ENCODE results near the gene EFNA5.

EFNA5 gene

GRCh38 chr5:107673039-107673367 is 2.3 kb upstream of the EFNA5 start:
- Histone ChIP-seq H3K27ac (ENCODE audit: low read depth, low read length) (peak overlapping the region; percentile 25), H2AFZ (ENCODE audit: low read length, unreplicated experiment) (peak overlapping the region; percentile 86), H3K79me2 (ENCODE audit: control insufficient read depth, insufficient read depth, low read length, unreplicated experiment) (peaks cover 34% of the 10 kb centered on the region), H3K4me1 (ENCODE audit: control insufficient read depth, insufficient read depth, low read length, unreplicated experiment) (peaks cover 12% of the 10 kb centered on the region), H3K27me3 (ENCODE audit: insufficient read depth, low read length) (no peaks in the 10 kb centered on the region), H3K4me3 (ENCODE audit: low read depth, low read length) (peak overlapping the region; percentile 81), H3K36me3 (ENCODE audit: insufficient read depth, low read length) (no peaks in the 10 kb centered on the region)

DNA sequence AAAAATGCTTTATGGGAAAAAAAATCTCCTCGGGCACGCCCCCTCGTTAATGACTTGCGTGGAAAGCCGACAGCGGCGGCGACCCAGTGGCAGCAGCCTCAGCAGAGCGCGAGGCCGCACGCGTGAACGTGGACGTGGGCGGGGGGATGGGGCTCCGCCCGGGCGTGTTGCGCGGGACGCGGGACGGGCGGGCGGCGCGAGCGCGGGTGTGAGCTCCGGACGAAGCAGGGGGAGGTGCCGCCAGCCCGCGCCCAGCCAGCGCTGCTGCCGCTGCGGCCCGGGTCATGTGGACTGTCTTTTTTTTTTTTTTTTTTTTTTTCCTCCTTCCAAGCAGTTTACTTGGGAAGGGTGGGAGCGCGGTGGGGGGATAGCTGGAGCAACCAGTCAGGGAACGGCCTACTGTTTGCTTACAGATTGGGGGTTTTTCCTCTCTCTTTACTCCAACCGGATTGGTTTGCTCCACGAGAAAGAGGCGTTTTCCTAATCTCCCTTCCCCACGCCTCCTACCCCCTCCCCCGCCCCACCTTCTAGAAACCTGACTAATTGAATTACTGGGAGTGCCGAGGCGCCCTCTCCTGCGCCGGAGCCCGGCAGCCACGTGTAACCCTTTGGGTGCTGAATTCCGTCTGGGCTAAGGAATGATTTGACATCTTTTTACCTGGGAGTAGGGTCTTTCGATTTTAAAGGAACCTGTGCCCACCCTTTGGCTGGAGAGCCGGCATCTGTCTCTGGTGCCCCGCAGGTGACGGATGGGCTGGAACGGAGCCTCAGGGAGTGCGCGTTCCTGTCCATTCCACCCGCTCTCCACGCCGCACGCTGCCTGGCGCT is 1.7 kb upstream of the EFNA5 start:
- H3K79me2 ChIP-seq (ENCODE audit: control insufficient read depth, insufficient read depth, low read length, unreplicated experiment): peaks cover 39% of the 10 kb centered on the region
- peak overlapping the region; percentile 64 for H3K27ac ChIP-seq (ENCODE audit: low read depth, low read length)
- H3K27me3 ChIP-seq (ENCODE audit: insufficient read depth, low read length): no peaks in the 10 kb centered on the region
- H3K4me1 ChIP-seq (ENCODE audit: control insufficient read depth, insufficient read depth, low read length, unreplicated experiment): peaks cover 12% of the 10 kb centered on the region
- H3K36me3 ChIP-seq (ENCODE audit: insufficient read depth, low read length): no peaks in the 10 kb centered on the region
- H2AFZ ChIP-seq (ENCODE audit: low read length, unreplicated experiment): peak overlapping the region; percentile 86
- peak overlapping the region; percentile 81 for H3K4me3 ChIP-seq (ENCODE audit: low read depth, low read length)

- Histone ChIP-seq H3K27ac (ENCODE audit: low read depth, low read length) (peak overlapping the region; percentile 64), H3K27me3 (ENCODE audit: insufficient read depth, low read length) (no peaks in the 10 kb centered on the region), H2AFZ (ENCODE audit: low read length, unreplicated experiment) (peak overlapping the region; percentile 64), H3K36me3 (ENCODE audit: insufficient read depth, low read length) (no peaks in the 10 kb centered on the region), H3K4me3 (ENCODE audit: low read depth, low read length) (peak overlapping the region; percentile 81), H3K79me2 (ENCODE audit: control insufficient read depth, insufficient read depth, low read length, unreplicated experiment) (peaks cover 45% of the 10 kb centered on the region), H3K4me1 (ENCODE audit: control insufficient read depth, insufficient read depth, low read length, unreplicated experiment) (peaks cover 19% of the 10 kb centered on the region)
Measured at GRCh38 chr5:107671742-107672210, 1.0 kb upstream of the EFNA5 start.

DNA sequence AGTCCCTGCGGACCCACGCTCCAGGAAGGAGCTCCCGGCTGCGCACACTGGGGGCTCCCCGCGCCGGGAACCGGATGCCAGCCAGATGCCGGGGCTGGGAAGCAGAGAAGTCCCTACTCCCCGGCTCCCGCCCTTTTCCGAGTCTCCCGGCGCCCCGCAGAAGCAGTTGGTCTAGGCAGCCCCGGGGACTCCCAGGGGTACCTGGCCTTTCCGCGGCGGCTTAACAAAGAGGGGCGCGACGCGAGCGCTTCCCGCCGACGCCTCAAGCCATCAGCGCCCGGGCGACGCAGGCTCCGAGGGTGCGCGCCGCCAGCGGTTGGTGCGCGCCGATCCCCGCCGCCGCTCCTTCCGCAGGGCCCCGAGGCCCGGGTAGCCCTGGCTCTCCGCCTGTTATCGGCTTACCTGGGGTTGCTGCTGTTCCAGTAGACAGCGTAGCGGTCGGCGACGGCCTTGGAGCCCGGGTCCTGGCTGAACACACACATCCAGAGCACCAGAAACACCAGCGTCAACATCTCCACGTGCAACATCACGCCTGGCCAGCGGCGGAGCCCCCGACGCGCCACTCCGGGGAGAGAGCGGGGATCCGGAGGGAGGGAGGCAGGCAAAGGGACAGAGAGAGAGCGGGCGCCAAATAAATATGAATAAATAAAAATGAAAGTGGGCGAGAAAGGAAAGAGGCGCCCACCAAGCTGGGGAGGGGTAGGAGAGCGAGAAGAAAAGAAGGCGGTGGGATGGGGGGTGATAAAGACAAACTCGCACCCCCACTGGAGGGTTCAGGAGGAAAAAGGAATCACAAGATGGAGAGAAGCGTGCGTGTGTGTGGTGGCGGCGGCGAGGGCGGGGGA is 428 bp downstream of the EFNA5 start:
- Histone ChIP-seq H3K27me3 (ENCODE audit: insufficient read depth, low read length) (no peaks in the 10 kb centered on the region), H2AFZ (ENCODE audit: low read length, unreplicated experiment) (peak overlapping the region; percentile 36), H3K36me3 (ENCODE audit: insufficient read depth, low read length) (no peaks in the 10 kb centered on the region), H3K4me3 (ENCODE audit: low read depth, low read length) (peak overlapping the region; percentile 81), H3K79me2 (ENCODE audit: control insufficient read depth, insufficient read depth, low read length, unreplicated experiment) (peaks cover 60% of the 10 kb centered on the region), H3K27ac (ENCODE audit: low read depth, low read length) (peak overlapping the region; percentile 33), H3K4me1 (ENCODE audit: control insufficient read depth, insufficient read depth, low read length, unreplicated experiment) (peaks cover 32% of the 10 kb centered on the region)

GRCh38 chr5:107669096-107670031 is 1.4 kb downstream of the EFNA5 start:
- H3K27me3 ChIP-seq (ENCODE audit: insufficient read depth, low read length): no peaks in the 10 kb centered on the region
- peaks cover 68% of the 10 kb centered on the region for H3K79me2 ChIP-seq (ENCODE audit: control insufficient read depth, insufficient read depth, low read length, unreplicated experiment)
- peak overlapping the region; percentile 27 for H3K27ac ChIP-seq (ENCODE audit: low read depth, low read length)
- no peaks in the 10 kb centered on the region for H3K36me3 ChIP-seq (ENCODE audit: insufficient read depth, low read length)
- peaks cover 33% of the 10 kb centered on the region for H3K4me1 ChIP-seq (ENCODE audit: control insufficient read depth, insufficient read depth, low read length, unreplicated experiment)
- H2AFZ ChIP-seq (ENCODE audit: low read length, unreplicated experiment): peak overlapping the region; percentile 32
- peak overlapping the region; percentile 81 for H3K4me3 ChIP-seq (ENCODE audit: low read depth, low read length)

GRCh38 chr5:107668154-107669095 is 2.3 kb downstream of the EFNA5 start:
- Histone ChIP-seq H3K27ac (ENCODE audit: low read depth, low read length) (no peak overlapping the region), H2AFZ (ENCODE audit: low read length, unreplicated experiment) (no peak overlapping the region), H3K4me1 (ENCODE audit: control insufficient read depth, insufficient read depth, low read length, unreplicated experiment) (peaks cover 34% of the 10 kb centered on the region), H3K36me3 (ENCODE audit: insufficient read depth, low read length) (no peaks in the 10 kb centered on the region), H3K4me3 (ENCODE audit: low read depth, low read length) (peak overlapping the region; percentile 81), H3K27me3 (ENCODE audit: insufficient read depth, low read length) (no peaks in the 10 kb centered on the region), H3K79me2 (ENCODE audit: control insufficient read depth, insufficient read depth, low read length, unreplicated experiment) (peaks cover 72% of the 10 kb centered on the region)

DNA sequence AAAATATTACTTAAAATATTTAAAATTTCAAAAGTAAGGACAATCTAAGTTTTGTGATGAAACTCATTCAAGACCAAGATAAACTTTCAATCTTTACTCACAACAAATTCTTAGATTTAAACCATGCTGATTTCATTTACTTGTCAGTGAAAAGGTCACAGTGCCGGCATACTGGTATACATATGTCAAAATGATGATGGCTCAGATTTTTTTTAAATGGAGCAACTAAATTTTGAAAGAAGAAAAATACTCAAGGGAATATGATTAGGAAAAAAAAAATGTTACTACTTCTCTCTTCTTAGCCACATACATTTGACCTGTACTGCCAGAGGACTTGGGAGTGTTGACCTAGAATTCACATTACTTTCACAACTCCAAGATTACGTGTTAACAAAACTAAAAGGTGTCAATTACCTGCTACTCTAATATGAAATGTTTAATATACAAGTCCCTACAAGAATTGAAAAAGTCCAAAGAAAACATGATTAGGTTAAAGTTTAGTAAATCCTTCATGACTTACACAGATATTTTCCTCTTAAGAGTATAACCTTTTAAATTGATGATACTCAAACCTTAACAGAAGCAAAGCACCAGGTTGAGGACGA is 4.6 kb downstream of the EFNA5 start:
- Histone ChIP-seq H3K27ac (ENCODE audit: low read depth, low read length) (no peak overlapping the region), H3K4me1 (ENCODE audit: control insufficient read depth, insufficient read depth, low read length, unreplicated experiment) (peaks cover 34% of the 10 kb centered on the region), H3K27me3 (ENCODE audit: insufficient read depth, low read length) (no peaks in the 10 kb centered on the region), H3K36me3 (ENCODE audit: insufficient read depth, low read length) (no peaks in the 10 kb centered on the region), H2AFZ (ENCODE audit: low read length, unreplicated experiment) (no peak overlapping the region), H3K4me3 (ENCODE audit: low read depth, low read length) (peak overlapping the region; percentile 48), H3K79me2 (ENCODE audit: control insufficient read depth, insufficient read depth, low read length, unreplicated experiment) (peaks cover 87% of the 10 kb centered on the region)

DNA sequence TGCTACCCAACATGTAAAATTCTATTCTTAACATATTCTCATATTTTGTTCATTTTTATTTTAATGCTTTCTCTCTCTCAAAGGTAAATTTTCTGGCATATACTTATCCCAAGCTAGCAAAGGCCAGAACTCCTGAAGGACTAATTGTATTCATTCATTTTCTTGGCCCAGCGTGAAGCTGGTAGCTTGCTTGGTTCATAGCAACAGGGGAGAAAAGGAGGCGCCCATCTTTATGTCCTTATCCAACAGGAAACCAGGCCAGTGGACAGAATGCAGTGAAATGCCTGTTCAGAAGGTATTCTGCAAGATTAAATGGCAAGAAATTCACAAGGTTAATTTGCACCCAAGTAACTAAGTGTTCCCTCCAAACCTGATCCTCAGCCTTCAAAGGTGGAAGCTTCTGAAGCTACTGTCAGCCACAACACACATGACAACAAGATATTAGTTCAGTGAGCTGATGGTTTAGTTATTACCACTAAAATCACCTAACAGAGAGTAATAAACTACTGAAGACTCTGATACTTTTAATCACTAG is 5.6 kb downstream of the EFNA5 start:
- H2AFZ ChIP-seq (ENCODE audit: low read length, unreplicated experiment): no peak overlapping the region
- H3K27ac ChIP-seq (ENCODE audit: low read depth, low read length): no peak overlapping the region
- H3K4me3 ChIP-seq (ENCODE audit: low read depth, low read length): no peak overlapping the region
- no peaks in the 10 kb centered on the region for H3K27me3 ChIP-seq (ENCODE audit: insufficient read depth, low read length)
- H3K36me3 ChIP-seq (ENCODE audit: insufficient read depth, low read length): no peaks in the 10 kb centered on the region
- H3K4me1 ChIP-seq (ENCODE audit: control insufficient read depth, insufficient read depth, low read length, unreplicated experiment): peaks cover 34% of the 10 kb centered on the region
- H3K79me2 ChIP-seq (ENCODE audit: control insufficient read depth, insufficient read depth, low read length, unreplicated experiment): peaks cover 82% of the 10 kb centered on the region

DNA sequence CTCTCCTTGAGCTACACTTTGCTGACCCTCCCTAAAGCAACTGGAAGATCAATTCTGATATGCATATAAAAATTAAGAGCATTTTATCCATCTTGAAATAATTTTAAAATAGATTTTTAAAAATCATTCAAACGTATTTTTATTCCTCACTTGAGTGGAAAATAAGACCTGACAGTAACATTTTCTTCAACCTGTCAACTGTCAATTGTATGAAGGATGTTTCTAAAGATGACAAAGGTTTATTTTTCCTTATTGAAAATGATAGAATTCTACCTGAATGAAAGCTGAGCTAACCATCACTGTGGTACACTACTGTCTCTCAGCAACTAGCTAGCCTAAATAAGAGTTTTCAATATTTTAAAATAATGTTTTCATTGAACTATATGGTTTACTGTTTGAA is 7.0 kb downstream of the EFNA5 start:
- Histone ChIP-seq H3K36me3 (ENCODE audit: insufficient read depth, low read length) (no peaks in the 10 kb centered on the region), H2AFZ (ENCODE audit: low read length, unreplicated experiment) (no peak overlapping the region), H3K79me2 (ENCODE audit: control insufficient read depth, insufficient read depth, low read length, unreplicated experiment) (peaks cover 77% of the 10 kb centered on the region), H3K4me1 (ENCODE audit: control insufficient read depth, insufficient read depth, low read length, unreplicated experiment) (peaks cover 34% of the 10 kb centered on the region), H3K27ac (ENCODE audit: low read depth, low read length) (no peak overlapping the region), H3K4me3 (ENCODE audit: low read depth, low read length) (no peak overlapping the region), H3K27me3 (ENCODE audit: insufficient read depth, low read length) (no peaks in the 10 kb centered on the region)

Data from ACC112 (cell line).